ENCODE results near the gene CYP21A2.

CYP21A2 gene

GRCh38 chr6:32073613-32074012 is 35.4 kb downstream of the CYP21A2 start:
- intact Hi-C loops (cut with DNase I; ENCODE audit: low total_unique reads), result no loop called here
- no peak for TF ChIP-seq CTCF (IDR thresholded peaks at IDR 0.05)
- DNase-seq, result no peak
- Histone ChIP-seq H3K27me3 (no peaks in the 10 kb centered on the region), H3K36me3 (peaks cover 30 to 71% (median 55%) of the 10 kb centered on the region in 3 donors), H3K4me3 (no peak overlapping the region), H3K4me1 (no peaks in the 10 kb centered on the region), H3K27ac (no peak overlapping the region), H3K9me3 (no peaks in the 10 kb centered on the region)

- intact Hi-C loops (cut with DNase I; ENCODE audit: low total_unique reads), result no loop called here
- no peak for DNase-seq
- H3K4me1 ChIP-seq, result no peaks in the 10 kb centered on the region
- no peaks in the 10 kb centered on the region for H3K27me3 ChIP-seq
- no peak for TF ChIP-seq CTCF (IDR thresholded peaks at IDR 0.05)
- no peaks in the 10 kb centered on the region for H3K9me3 ChIP-seq
- no peak overlapping the region for H3K4me3 ChIP-seq
- H3K27ac ChIP-seq, result no peak overlapping the region
- peaks cover 26 to 66% (median 56%) of the 10 kb centered on the region in 3 donors for H3K36me3 ChIP-seq
Measured at GRCh38 chr6:32074996-32075532, 36.8 kb downstream of the CYP21A2 start.

- intact Hi-C loops (cut with DNase I; ENCODE audit: low total_unique reads), result no loop called here
- no peak overlapping the region for H3K27ac ChIP-seq
- no peak for DNase-seq
- H3K27me3 ChIP-seq, result no peaks in the 10 kb centered on the region
- no peaks in the 10 kb centered on the region for H3K9me3 ChIP-seq
- H3K4me3 ChIP-seq, result no peak overlapping the region
- H3K36me3 ChIP-seq, result peaks cover 26 to 63% (median 62%) of the 10 kb centered on the region in 3 donors
- H3K4me1 ChIP-seq, result peaks cover 0 to 2% (median 0%) of the 10 kb centered on the region in 4 donors
- TF ChIP-seq CTCF (IDR thresholded peaks at IDR 0.05), result no peak
Measured at GRCh38 chr6:32075781-32076180, 37.6 kb downstream of the CYP21A2 start.

GRCh38 chr6:32076321-32076809 is 38.1 kb downstream of the CYP21A2 start:
- Histone ChIP-seq H3K27me3 (no peaks in the 10 kb centered on the region), H3K4me3 (no peak overlapping the region), H3K36me3 (peaks cover 26 to 66% (median 63%) of the 10 kb centered on the region in 3 donors), H3K4me1 (peaks cover 0 to 8% (median 2%) of the 10 kb centered on the region in 4 donors), H3K27ac (no peak overlapping the region), H3K9me3 (no peaks in the 10 kb centered on the region)
- no peak for TF ChIP-seq CTCF (IDR thresholded peaks at IDR 0.05)
- DNase-seq, result peak in 1 of 2 donors; percentile 72
- intact Hi-C loops (cut with DNase I; ENCODE audit: low total_unique reads), result no loop called here

- H3K4me3 ChIP-seq, result no peak overlapping the region
- H3K4me1 ChIP-seq, result peaks cover 0 to 23% (median 12%) of the 10 kb centered on the region in 4 donors
- H3K9me3 ChIP-seq, result no peaks in the 10 kb centered on the region
- TF ChIP-seq CTCF (IDR thresholded peaks at IDR 0.05), result no peak
- no peaks in the 10 kb centered on the region for H3K27me3 ChIP-seq
- no peak for DNase-seq
- H3K36me3 ChIP-seq, result peaks cover 13 to 64% (median 53%) of the 10 kb centered on the region in 3 donors
- no peak overlapping the region for H3K27ac ChIP-seq
- intact Hi-C loops (cut with DNase I; ENCODE audit: low total_unique reads), result no loop called here
Measured at GRCh38 chr6:32079566-32080290, 41.5 kb downstream of the CYP21A2 start.

Data from tibial artery (tissue), 4 donors.